PC-3 (cell line): Measurements from ENCODE around the gene OSBPL2. TPM values are rescaled to one million over a fixed set of nuclear protein-coding genes. Genes with fewer than 3 reads are reported as not detected.

Experiments used
- ATAC-seq: fragments of 200-7000 bp; cut with Tn5 transposase; 2 replicates; pipeline ENCODE4 v1.9.1; 2020; ENCODE audit warnings: mild to moderate bottlenecking, moderate library complexity
- BruUV-seq: library from RNA; stranded (reverse); fragments of 400-500 nt; replicated peaks from 2 replicates; lab custom pipeline; 2021; lab: Mats Ljungman, UMichigan
- CTCF ChIA-PET: fragments of 300-600 bp; sonication (Branson Sonifier 250); formaldehyde crosslinking; loops from one replicate; lab custom pipeline; 2022; ENCODE audit warnings: antibody characterized with exemption; lab: Charles Lee
- POLR2A ChIA-PET: fragments of 300-600 bp; sonication (Branson Sonifier 250); formaldehyde crosslinking; loops from one replicate; lab custom pipeline; 2022; ENCODE audit warnings: antibody characterized with exemption; ENCODE audit not compliant: unreplicated experiment; lab: Charles Lee
- DNase-seq: peaks from one replicate; pipeline ENCODE4 v3.0.0-alpha.2; 2015
- H2AFZ ChIP-seq: fragments of 300-600 bp; sonication (generic); 2 replicates; pipeline ENCODE4 v1.6.0; 2016; ENCODE audit warnings: antibody characterized with exemption, low read length
- H3F3A ChIP-seq: fragments of 300-600 bp; sonication (generic); one replicate; pipeline ENCODE4 v1.6.0; 2017; ENCODE audit warnings: antibody characterized with exemption, low read length, control low read depth, mild to moderate bottlenecking; ENCODE audit not compliant: unreplicated experiment
- H3K27ac ChIP-seq: fragments of 300-600 bp; sonication (generic); 2 replicates; pipeline ENCODE4 v1.5.1; 2016; ENCODE audit warnings: mild to moderate bottlenecking, low read length
- H3K27me3 ChIP-seq: fragments of 300-600 bp; sonication (generic); 2 replicates; pipeline ENCODE4 v1.6.1; 2016; ENCODE audit warnings: low read length, mixed read lengths
- H3K36me3 ChIP-seq: fragments of 300-600 bp; sonication (generic); 2 replicates; pipeline ENCODE4 v1.6.1; 2016; ENCODE audit warnings: low read depth, mixed run types, low read length, mixed read lengths
- H3K4me1 ChIP-seq: fragments of 300-600 bp; sonication (generic); 2 replicates; pipeline ENCODE4 v1.5.1; 2016; ENCODE audit warnings: low read length; ENCODE audit not compliant: insufficient read depth
- H3K4me2 ChIP-seq: fragments of 300-600 bp; sonication (generic); 2 replicates; pipeline ENCODE4 v1.6.0; 2016; ENCODE audit warnings: low read length
- H3K4me3 ChIP-seq: fragments of 300-600 bp; sonication (generic); 2 replicates; pipeline ENCODE4 v1.5.1; 2016; ENCODE audit warnings: mild to moderate bottlenecking, low read length, mixed read lengths
- H3K79me2 ChIP-seq: fragments of 300-600 bp; sonication (generic); 2 replicates; pipeline ENCODE4 v1.6.1; 2017; ENCODE audit warnings: low read length, mixed read lengths
- H3K9ac ChIP-seq: fragments of 300-600 bp; sonication (generic); 2 replicates; pipeline ENCODE4 v1.6.0; 2016; ENCODE audit warnings: mild to moderate bottlenecking, low read length
- H3K9me2 ChIP-seq: fragments of 300-600 bp; sonication (generic); replicated peaks from 2 replicates; pipeline ENCODE4 v1.6.1; 2016; ENCODE audit warnings: mixed run types, low read length, mixed read lengths
- H3K9me3 ChIP-seq: fragments of 300-600 bp; sonication (generic); 2 replicates; pipeline ENCODE4 v1.6.1; 2016; ENCODE audit warnings: low read length, mixed read lengths
- H4K20me1 ChIP-seq: fragments of 300-600 bp; sonication (generic); 2 replicates; pipeline ENCODE4 v1.6.1; 2016; ENCODE audit warnings: low read length, mixed read lengths
- CTCF ChIP-seq: fragments of 300-600 bp; sonication (generic); conservative IDR thresholded peaks from 2 replicates; pipeline ENCODE4 v1.5.1; 2017; ENCODE audit warnings: antibody characterized with exemption, low read depth, mild to moderate bottlenecking, low read length
- EZH2 ChIP-seq: fragments of 300-600 bp; sonication (generic); IDR thresholded peaks from one replicate; pipeline ENCODE4 v1.6.1; 2017; ENCODE audit warnings: antibody characterized with exemption, mild to moderate bottlenecking, low read length; ENCODE audit not compliant: unreplicated experiment
- EZH2phosphoT487 ChIP-seq: fragments of 300-600 bp; sonication (generic); IDR thresholded peaks from 2 replicates; pipeline ENCODE4 v1.6.1; 2018; ENCODE audit warnings: mild to moderate bottlenecking, antibody characterized with exemption, low read length, borderline replicate concordance
- intact Hi-C: fragments of 100-400 bp; cut with micrococcal nuclease; formaldehyde crosslinking; loops from 2 replicates; pipeline ENCODE4 v1.9.0; 2023
- total RNA-seq: library from RNA; depleted of rRNA; stranded (reverse); fragments of >200 nt; gene quantifications from 2 replicates; pipeline ENCODE4 v1.2.3, GENCODE V29; 2014

The OSBPL2 gene
- total RNA-seq, 1 experiment from 2014 or later = 39.7 TPM

GRCh38 chr20:62287759-62288534 is 49.6 kb downstream of the OSBPL2 start:
- no peaks in the 10 kb centered on the region for H3K4me1 ChIP-seq
- no peak overlapping the region for H3K4me2 ChIP-seq
- DNase-seq (peak; percentile 49), ATAC-seq (peak; percentile 43; the same call in 1 of the 2 replicates)
- H4K20me1 ChIP-seq = no peaks in the 10 kb centered on the region
- 0 out of 2 replicates have a peak, but pooled peaks cover 2% of the 10 kb centered on the region for H3K36me3 ChIP-seq
- H3K9me2 ChIP-seq = no peaks in the 10 kb centered on the region
- BruUV-seq = no TSS peak
- no peak overlapping the region for H3K9ac ChIP-seq
- CTCF ChIA-PET = no interaction called here
- H3K27ac ChIP-seq = no peak overlapping the region
- no peaks in the 10 kb centered on the region for H3K27me3 ChIP-seq
- POLR2A ChIA-PET = no interaction called here
- no peak overlapping the region for H2AFZ ChIP-seq
- no peaks in the 10 kb centered on the region for H3K79me2 ChIP-seq
- no peak for TF ChIP-seq EZH2phosphoT487
- no peak for TF ChIP-seq CTCF
- no peak for TF ChIP-seq EZH2
- H3K4me3 ChIP-seq = no peak overlapping the region
- H3F3A ChIP-seq = no peaks in the 10 kb centered on the region
- intact Hi-C loops = no loop called here
- H3K9me3 ChIP-seq = no peaks in the 10 kb centered on the region

GRCh38 chr20:62288535-62289105 is 50.3 kb downstream of the OSBPL2 start:
- CTCF ChIA-PET = no interaction called here
- no TSS peak for BruUV-seq
- POLR2A ChIA-PET = no interaction called here

More at GRCh38 chr20:62288535-62289105, 50.3 kb downstream of the OSBPL2 start:
- no peak overlapping the region for H3K9ac ChIP-seq
- H3K4me1 ChIP-seq = no peaks in the 10 kb centered on the region
- no peaks in the 10 kb centered on the region for H3K79me2 ChIP-seq
- H3K9me2 ChIP-seq = no peaks in the 10 kb centered on the region
- ATAC-seq = no peak
- H3K4me3 ChIP-seq = no peak overlapping the region
- TF ChIP-seq CTCF (no peak), EZH2 (no peak), EZH2phosphoT487 (no peak)
- H3K4me2 ChIP-seq = no peak overlapping the region
- H2AFZ ChIP-seq = no peak overlapping the region
- H3K27ac ChIP-seq = no peak overlapping the region
- no peak for DNase-seq
- H4K20me1 ChIP-seq = no peaks in the 10 kb centered on the region
- H3K36me3 ChIP-seq = peaks cover 6% of the 10 kb centered on the region; the same call in 1 of the 2 replicates
- H3F3A ChIP-seq = no peaks in the 10 kb centered on the region
- intact Hi-C loops = no loop called here
- no peaks in the 10 kb centered on the region for H3K9me3 ChIP-seq
- H3K27me3 ChIP-seq = no peaks in the 10 kb centered on the region
